CD4-positive, alpha-beta T cell treated with Interleukin-4 for 1 hour (primary cell): ENCODE measurements around the gene KLHDC7B.

Source experiments
- DNase-seq, 2 donors: peaks; one replicate each; pipeline ENCODE4 v3.0.0-alpha.2; 2020 to 2022

The KLHDC7B gene

DNA sequence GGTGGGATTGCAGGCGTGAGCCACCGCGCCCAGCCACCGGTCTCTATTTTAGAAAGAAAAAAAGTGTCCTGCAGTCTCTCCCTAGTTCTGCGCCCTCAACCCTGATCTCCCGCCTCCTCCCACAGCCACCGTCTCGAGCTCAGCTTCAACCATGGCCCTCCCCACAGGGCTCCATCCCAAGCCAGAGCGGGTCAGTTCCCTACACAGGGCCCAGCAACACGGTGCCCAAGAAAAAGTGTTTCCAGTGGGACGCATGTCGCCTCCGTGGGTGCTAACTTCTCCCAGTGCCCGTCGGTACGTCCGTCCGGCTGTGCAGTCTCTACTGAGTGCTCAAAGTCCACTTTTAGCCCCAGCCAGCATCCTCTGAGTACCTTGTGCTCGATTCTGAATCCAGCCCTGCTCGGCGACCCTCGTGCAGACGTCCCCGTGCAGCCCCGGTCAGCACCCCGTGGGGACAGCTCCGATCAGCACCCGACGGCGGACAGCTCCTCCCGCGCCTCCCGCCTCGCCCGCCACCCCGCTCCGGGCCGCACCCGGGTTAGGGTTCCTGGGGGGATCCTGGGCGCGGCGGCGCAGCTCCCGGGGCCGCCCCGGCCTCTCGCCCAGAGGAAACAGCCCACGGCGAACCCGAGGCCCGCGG, 54.2 kb downstream of the KLHDC7B start:
- DNase-seq, result peak; percentile 48 to 62

DNA sequence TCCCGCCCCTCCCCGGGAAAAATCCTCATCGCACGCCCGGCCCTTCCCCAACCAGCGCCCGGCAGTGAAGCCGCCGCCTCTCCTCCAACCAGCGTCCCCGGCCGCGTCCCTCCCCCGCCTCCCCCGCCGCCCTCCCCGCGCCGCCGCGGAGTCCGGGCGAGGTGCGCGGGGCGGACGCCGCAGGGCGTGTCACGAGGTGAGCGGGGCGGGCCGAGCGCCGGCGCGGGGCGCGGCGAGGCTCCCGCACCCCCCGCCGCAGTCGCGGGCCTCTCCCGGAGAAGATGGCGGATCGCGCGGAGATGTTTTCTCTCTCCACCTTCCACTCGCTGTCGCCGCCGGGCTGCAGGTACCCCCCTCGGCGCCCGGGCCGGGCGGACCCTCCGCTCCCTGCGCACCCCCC, 54.8 kb downstream of the KLHDC7B start, which contains the start of gene MAPK8IP2:
Gene MAPK8IP2, plus strand, starts transcription at position 256 of the 400 bp plus-strand sequence. Its CDS starts 26 bp downstream, at position 282.
- no peak for DNase-seq
